GM19468 (cell line): ENCODE data around the gene PJA1.

Source experiments
- ATAC-seq: cut with Tn5 transposase; IDR thresholded peaks from one replicate; pipeline ENCODE4 v1.9.1; 2021; ENCODE audit warnings: mild to moderate bottlenecking, moderate library complexity, moderate number of reproducible peaks; ENCODE audit not compliant: unreplicated experiment; ENCODE audit errors: extremely low read depth

Gene PJA1

GRCh38 chrX:69165087-69165651 lies at the start of gene PJA1:
PJA1 (minus strand) TSS chrX:69165453; CDS start chrX:69163073, 2,380 bp downstream.
- peak; percentile 48 for ATAC-seq

GRCh38 chrX:69214463-69214862 lies 49.2 kb upstream of the PJA1 start:
- ATAC-seq: no peak

- ATAC-seq: no peak
Observed at GRCh38 chrX:69211701-69212100, 46.4 kb upstream of the PJA1 start.

GRCh38 chrX:69210581-69210980 lies 45.3 kb upstream of the PJA1 start:
- ATAC-seq: no peak

GRCh38 chrX:69207216-69207615 lies 42.0 kb upstream of the PJA1 start:
- no peak for ATAC-seq

GRCh38 chrX:69203638-69204037 lies 38.4 kb upstream of the PJA1 start:
- ATAC-seq: no peak

DNA sequence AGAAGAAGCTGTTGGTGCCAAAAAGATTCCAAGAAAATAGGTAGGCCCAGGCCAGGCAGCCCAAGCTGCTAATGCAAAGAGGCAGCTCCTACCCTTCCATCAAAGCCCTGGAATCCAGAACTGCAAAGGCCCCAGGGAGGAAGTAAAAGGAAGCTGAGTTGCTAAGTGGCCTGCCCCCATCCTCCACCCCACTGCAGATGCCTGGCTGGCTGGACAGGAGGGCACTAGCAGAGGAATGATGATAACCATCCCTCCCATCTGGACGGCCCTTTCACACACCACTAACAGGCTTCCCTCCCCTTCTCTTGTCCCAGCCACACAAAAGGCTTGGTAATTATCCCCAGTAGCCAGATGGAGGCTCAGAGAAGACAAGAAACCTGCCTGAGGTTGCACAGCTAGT lies 32.4 kb upstream of the PJA1 start:
- ATAC-seq: no peak

DNA sequence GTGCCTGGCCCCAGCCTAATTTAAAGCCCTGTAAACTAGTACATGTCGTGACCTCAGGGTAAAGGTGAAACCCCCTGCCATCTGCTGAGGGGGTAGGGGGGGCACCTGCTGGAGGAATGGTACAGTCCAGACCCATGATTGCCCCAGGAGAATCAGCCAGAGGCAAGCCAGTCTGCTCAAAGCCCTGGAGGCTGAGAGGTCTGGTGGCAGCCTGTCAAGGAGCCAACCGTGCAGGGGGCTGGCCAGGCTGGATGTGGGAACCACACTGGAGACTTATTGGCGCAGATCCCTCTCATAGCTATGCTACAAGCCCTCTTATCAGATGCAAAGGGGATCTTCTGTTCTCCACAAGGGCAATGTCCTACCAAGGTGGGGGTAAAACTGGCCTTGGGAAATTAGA lies 31.4 kb upstream of the PJA1 start:
- ATAC-seq: no peak

DNA sequence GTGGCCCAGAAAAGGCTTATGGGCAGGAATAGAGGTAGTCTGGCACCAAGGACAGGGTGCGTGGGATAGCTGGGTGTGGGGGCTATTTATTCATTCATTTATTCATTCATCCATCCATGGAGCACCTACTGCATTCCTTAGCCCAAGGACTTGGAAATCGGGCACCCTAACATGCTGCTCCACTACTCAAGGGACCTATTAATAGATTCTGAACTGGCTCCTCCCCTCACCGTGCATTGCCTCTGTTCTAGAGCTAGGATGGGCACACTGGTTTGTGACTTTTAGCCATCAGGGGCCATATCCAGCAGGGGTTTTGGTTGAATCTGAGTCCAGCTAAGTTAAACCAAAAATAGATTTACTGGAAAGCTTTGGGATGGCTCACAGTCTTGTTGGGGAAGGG lies 30.6 kb upstream of the PJA1 start:
- ATAC-seq: no peak

DNA sequence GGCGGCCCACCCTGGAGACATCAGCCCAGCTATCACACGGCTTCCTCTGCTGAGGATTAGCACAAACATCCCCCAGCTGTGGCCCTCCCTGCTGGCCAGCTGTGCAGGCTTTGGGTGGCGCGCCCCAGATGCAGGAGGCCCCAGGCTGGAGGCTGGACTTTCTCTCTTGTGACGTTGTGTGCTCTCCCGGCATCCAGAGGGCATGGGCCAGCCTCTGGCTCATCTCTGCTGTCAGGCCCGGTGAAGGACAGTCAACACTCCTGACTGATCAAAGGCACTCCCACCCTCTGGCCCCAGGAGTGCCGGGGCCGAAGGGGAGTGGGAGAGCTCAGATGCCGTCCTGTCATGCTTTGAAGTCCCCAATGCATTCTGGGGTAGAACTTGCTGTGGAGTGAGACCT lies 29.9 kb upstream of the PJA1 start:
- ATAC-seq: no peak

GRCh38 chrX:69192603-69193002 lies 27.4 kb upstream of the PJA1 start:
- no peak for ATAC-seq

DNA sequence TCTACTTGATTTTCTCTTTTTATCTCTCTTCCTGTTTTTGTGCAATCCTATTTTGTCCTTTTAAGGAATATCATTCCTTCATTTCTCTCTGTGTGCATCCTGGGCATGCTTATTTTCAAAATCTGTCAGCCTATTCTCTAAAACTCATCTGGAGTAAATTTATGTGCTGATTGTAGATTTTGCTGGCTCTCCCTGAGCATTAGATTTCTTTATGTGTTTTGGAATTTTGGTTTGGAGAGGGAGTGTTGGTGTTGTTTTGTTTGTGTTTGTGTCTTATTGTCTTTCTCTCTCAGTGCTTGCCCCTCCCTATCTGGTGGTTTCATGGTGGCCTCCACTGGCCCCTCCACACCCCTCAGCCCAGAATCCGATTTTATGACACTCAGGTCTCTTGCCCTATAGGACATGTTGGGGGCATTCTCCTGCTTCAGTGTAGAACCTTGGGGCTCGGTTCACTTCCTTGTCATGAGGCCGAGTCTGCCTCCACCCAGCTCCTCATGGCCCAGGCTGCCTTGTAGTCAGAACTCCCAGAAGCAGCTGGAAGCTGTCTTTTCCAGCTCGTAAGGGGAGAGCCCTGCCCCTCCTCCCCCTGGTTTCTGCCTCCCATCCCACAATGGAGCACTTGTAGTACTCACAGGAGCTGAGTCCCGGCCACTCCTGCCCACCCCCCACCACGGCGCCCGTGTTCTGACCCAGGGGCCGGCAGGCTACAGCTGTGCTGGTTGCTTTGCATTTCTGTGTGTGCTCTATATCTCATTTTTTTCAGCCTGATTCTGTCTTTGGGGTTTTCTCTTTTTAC lies 24.5 kb upstream of the PJA1 start:
- ATAC-seq: no peak

DNA sequence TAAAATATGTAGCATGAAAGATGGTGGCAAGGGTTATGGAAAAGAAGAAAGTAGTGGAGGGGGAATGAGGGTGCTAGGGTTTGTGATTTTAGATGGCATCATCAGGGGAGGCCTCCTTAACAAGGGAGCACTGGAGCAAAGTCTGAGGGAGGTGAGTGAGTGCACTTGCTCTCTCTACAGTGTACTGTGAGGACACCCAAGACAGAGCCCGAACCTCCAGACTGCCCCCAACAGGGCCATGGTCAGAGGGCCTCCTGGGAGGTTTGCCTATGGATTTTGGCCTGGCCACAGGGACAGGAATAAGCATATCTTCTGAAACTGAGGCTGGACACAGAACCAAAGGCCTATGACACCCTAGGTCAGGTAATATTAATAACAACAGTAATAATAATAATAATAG lies 21.4 kb upstream of the PJA1 start:
- no peak for ATAC-seq

- ATAC-seq: no peak
Observed at GRCh38 chrX:69185886-69186285, 20.6 kb upstream of the PJA1 start.

DNA sequence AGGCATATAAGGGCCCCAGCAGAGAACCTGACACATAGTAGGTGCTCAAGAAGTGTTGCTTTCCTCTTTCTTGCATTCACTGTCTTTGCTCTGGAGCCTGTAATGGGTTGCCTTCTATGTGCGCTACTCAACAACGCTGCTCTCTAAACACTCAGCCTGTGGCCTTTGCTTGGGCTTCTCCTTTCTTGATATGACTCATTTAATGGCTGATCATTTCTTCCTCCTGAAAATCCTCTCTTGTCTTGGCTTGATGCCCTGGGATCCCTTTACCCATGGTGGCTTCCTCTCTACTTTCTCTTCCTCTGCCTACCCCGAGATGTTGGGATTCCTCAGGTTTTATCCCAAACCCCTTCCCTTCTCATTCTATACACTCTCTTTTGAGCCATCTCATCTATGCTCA lies 19.9 kb upstream of the PJA1 start:
- no peak for ATAC-seq

GRCh38 chrX:69182818-69183380 lies 17.6 kb upstream of the PJA1 start:
- no peak for ATAC-seq

DNA sequence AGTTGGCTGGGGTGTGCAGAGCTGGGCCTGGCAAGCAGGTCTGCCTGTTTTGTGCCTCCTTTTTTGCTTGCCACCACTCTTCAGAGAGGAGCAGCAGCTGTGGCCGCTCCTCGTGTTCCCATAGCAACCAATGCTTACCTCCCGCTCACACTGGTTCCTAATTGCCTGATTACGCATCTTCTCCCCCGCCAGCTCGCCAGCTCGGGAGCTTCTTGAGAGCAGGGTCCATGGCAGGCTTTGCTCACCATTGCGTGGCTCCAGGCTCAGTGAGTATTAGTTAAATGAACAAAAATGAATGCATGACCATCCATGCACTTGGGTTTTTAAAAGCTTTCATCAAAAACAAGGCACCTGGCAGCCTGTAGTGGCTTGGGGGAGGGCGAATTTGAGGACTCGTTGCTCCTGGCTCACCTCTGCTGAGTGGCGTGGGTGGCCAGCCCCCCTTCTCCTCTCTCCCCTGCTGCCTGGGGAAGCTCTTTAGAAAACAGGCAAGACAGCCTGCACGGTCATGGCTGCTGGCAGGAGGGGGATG lies 14.2 kb upstream of the PJA1 start:
- ATAC-seq: no peak

DNA sequence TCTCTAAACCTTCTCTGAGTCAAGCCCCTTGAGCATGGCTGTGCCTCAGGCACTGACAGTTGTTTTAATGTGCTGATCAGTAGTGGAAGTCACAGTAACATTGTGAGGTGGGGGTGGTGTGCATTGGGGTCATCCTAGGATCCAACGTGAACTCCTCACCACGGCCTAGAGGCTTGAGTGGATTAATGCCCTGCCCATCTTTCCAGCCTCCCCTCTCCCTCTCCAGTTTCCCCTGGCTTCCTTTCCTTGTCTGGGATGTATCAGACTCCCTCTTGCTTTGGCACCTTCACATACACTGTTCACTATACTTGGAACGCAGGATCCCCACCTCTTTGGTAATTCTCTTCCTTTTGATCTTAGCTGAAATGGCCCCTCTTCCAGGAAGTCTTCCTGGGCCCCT lies 13.3 kb upstream of the PJA1 start:
- ATAC-seq: no peak

DNA sequence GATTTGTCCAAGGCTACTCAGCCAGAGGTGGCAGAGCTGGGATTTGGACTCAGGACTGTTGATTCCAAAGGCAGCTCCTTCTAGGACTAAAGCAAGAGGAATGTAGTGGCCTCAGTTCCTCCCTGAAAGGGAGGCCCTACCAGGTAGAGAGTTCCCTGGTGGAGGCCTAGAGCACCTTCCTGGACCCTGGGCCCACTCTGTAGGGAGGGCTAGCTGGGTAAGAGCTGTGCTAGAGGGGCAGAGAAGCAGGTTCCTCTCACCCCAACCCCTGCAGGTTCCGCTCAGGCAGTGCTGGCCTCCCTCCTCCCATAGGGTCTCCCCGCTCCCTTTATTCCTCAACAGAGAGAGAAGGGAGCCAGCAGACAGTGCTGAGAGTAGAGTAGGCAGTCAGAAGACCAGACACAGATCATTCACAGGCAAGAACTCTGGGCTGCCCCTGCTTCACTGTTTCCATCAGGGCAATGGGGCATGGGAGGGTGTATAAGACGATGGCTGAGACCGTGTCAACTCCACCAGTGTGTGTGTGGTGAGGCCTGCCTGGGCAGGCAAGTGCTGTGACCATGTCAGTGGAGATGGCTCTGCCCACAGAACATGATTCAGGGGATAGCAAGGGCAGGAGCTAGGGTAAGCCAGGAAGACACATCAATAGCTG lies 12.4 kb upstream of the PJA1 start:
- no peak for ATAC-seq

DNA sequence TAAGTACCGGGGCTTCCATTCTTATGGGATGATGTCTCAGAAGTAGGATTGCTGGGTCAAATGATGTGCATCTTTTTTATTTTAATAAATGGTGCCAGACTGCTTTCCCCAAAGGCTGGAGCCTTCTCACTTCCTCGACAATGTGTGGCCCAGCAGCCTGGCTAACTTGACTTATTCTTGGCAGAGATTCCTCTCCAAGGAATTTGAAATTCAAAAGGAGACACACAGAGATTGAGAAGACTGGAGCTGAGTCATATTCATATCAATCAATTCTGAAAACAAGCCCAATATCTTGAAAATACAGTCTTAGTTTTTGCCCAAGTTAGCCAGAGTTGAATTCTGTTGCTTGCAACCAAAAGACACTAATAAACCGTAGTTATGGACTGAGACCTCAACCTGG lies 10.8 kb upstream of the PJA1 start:
- ATAC-seq: no peak

DNA sequence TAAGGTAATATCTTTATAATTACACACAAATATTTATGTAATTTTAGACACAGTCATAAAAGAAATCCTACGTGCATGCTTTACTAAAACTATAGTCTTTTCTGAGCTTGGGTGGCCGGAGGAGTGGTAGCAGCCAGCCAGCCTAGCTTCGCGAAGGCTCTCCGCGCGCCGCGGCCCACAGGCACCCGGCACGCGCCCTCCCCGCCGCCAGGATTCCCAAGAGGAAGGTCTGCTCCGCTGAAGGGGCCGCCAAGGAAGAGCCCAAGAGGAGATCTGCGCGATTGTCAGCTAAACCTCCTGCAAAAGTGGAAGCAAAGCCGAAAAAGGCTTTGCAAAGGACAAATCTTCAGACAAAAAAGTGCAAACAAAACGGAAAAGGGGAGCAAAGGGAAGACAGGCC lies 8.7 kb upstream of the PJA1 start:
- ATAC-seq: no peak
